Kidney tubule cell (primary cell): ENCODE data around the gene HMG20A.

Source experiments
- DNase-seq: peaks from one replicate; pipeline ENCODE4 v3.0.0-alpha.2; 2018; ENCODE audit warnings: low spot score

The HMG20A gene

GRCh38 chr15:77476995-77477394, 56.3 kb downstream of the HMG20A start:
- no peak for DNase-seq

GRCh38 chr15:77478051-77478450, 57.4 kb downstream of the HMG20A start:
- no peak for DNase-seq

GRCh38 chr15:77479015-77479414, 58.3 kb downstream of the HMG20A start:
- DNase-seq = no peak

GRCh38 chr15:77480859-77481633, 60.4 kb downstream of the HMG20A start:
- DNase-seq = no peak

GRCh38 chr15:77481670-77482069, 61.0 kb downstream of the HMG20A start:
- DNase-seq = peak; percentile 26

GRCh38 chr15:77482570-77482969, 61.9 kb downstream of the HMG20A start:
- DNase-seq = peak; percentile 49

GRCh38 chr15:77483425-77484140, 62.9 kb downstream of the HMG20A start:
- DNase-seq = no peak

GRCh38 chr15:77484994-77485393, 64.3 kb downstream of the HMG20A start:
- DNase-seq = no peak

- no peak for DNase-seq
These were observed 66.1 kb downstream of the HMG20A start for GRCh38 chr15:77486542-77487468.

GRCh38 chr15:77487469-77487842, 66.8 kb downstream of the HMG20A start:
- no peak for DNase-seq

GRCh38 chr15:77487888-77488287, 67.2 kb downstream of the HMG20A start:
- no peak for DNase-seq

- no peak for DNase-seq
These were observed 69.0 kb downstream of the HMG20A start for GRCh38 chr15:77489647-77490046.

- peak; percentile 55 for DNase-seq
These were observed 72.7 kb downstream of the HMG20A start for GRCh38 chr15:77493324-77493907.

- DNase-seq = no peak
These were observed 73.6 kb downstream of the HMG20A start for GRCh38 chr15:77494073-77494867.

- DNase-seq = no peak
These were observed 74.3 kb downstream of the HMG20A start for GRCh38 chr15:77494964-77495363.

GRCh38 chr15:77495838-77496596, 75.3 kb downstream of the HMG20A start:
- DNase-seq = no peak

- peak; percentile 84 for DNase-seq
These were observed 76.0 kb downstream of the HMG20A start for GRCh38 chr15:77496715-77497109.

GRCh38 chr15:77497110-77497737, 76.5 kb downstream of the HMG20A start:
- DNase-seq = no peak

- no peak for DNase-seq
These were observed 77.3 kb downstream of the HMG20A start for GRCh38 chr15:77497942-77498361.
